Hepatocyte (in vitro differentiated cells): ENCODE data around the gene GRID1. TPM values are rescaled to one million over a fixed set of nuclear protein-coding genes. Genes with fewer than 3 reads are reported as not detected.

ENCODE experiments used
- DNase-seq: peaks from one replicate; pipeline ENCODE4 v3.0.0-alpha.2; 2016; ENCODE audit warnings: low spot score
- H2AFZ ChIP-seq: fragments of 200-600 bp; sonication (generic); 2 replicates; pipeline ENCODE4 v1.6.0; 2016; ENCODE audit warnings: antibody characterized with exemption, mild to moderate bottlenecking
- H3K27ac ChIP-seq: fragments of 200-600 bp; sonication (generic); 2 replicates; pipeline ENCODE4 v1.5.1; 2016; ENCODE audit warnings: mild to moderate bottlenecking
- H3K27me3 ChIP-seq: fragments of 200-600 bp; sonication (generic); 2 replicates; pipeline ENCODE4 v1.6.1; 2016
- H3K36me3 ChIP-seq: fragments of 200-600 bp; sonication (generic); replicated peaks from 2 replicates; pipeline ENCODE4 v1.5.1; 2016; ENCODE audit warnings: low read depth; ENCODE audit not compliant: insufficient read depth
- H3K4me1 ChIP-seq: fragments of 200-600 bp; sonication (generic); 2 replicates; pipeline ENCODE4 v1.5.1; 2016; ENCODE audit warnings: mild to moderate bottlenecking, moderate library complexity; ENCODE audit not compliant: insufficient read depth
- H3K4me2 ChIP-seq: fragments of 200-600 bp; sonication (generic); 2 replicates; pipeline ENCODE4 v1.6.0; 2016
- H3K4me3 ChIP-seq: fragments of 200-600 bp; sonication (generic); 2 replicates; pipeline ENCODE4 v1.5.1; 2016; ENCODE audit warnings: mild to moderate bottlenecking
- H3K79me2 ChIP-seq: fragments of 200-600 bp; sonication (generic); 2 replicates; pipeline ENCODE4 v1.6.0; 2017; ENCODE audit warnings: mild to moderate bottlenecking
- H3K9me2 ChIP-seq: fragments of 200-600 bp; sonication (generic); replicated peaks from 2 replicates; pipeline ENCODE4 v1.6.0; 2017; ENCODE audit warnings: mild to moderate bottlenecking; ENCODE audit not compliant: insufficient read depth
- H3K9me3 ChIP-seq: fragments of 200-600 bp; sonication (generic); 2 replicates; pipeline ENCODE4 v1.5.1; 2016; ENCODE audit warnings: low read depth, mild to moderate bottlenecking
- H4K20me1 ChIP-seq: fragments of 200-600 bp; sonication (generic); 2 replicates; pipeline ENCODE4 v1.6.0; 2016; ENCODE audit warnings: mild to moderate bottlenecking; ENCODE audit not compliant: insufficient read depth, poor library complexity, severe bottlenecking
- EZH2 ChIP-seq: fragments of 200-600 bp; sonication (generic); IDR thresholded peaks from 2 replicates; pipeline ENCODE4 v1.6.1; 2016; ENCODE audit warnings: antibody characterized with exemption, mild to moderate bottlenecking, borderline replicate concordance
- EZH2phosphoT487 ChIP-seq: fragments of 200-600 bp; sonication (generic); IDR thresholded peaks from one replicate; pipeline ENCODE4 v1.6.1; 2018; ENCODE audit warnings: antibody characterized with exemption, mild to moderate bottlenecking, low read depth, moderate library complexity; ENCODE audit not compliant: unreplicated experiment, severe bottlenecking
- WGBS: methylation state at CpG from one replicate; pipeline ENCODE4 v1.1.6; 2016; ENCODE audit warnings: low lambda C conversion rate; ENCODE audit errors: missing lambda C conversion rate; 5-methylcytosine and 5-hydroxymethylcytosine counted together
- polyA plus RNA-seq: library from polyadenylated mRNA; unstranded; fragments of >200 nt; fragmentation: Nextera tagmentation; extraction: Ambion mirVana; gene quantifications from 2 replicates; pipeline ENCODE4 v1.2.1, GENCODE V29; 2016
- total RNA-seq: library from RNA; depleted of rRNA; stranded (reverse); fragments of >200 nt; gene quantifications from 2 replicates; pipeline ENCODE4 v1.2.3, GENCODE V29; 2014
- TF ChIP-seq, protein P1 (sequence below): fragments of 200-600 bp; sonication (generic); IDR thresholded peaks from 2 replicates; pipeline ENCODE4 v1.5.1; 2016; ENCODE audit warnings: antibody characterized with exemption, mild to moderate bottlenecking; ENCODE audit not compliant: poor library complexity

The GRID1 gene
- total and polyA plus RNA-seq, 2 experiments from 2014 or later, result 0.07 to 0.37 TPM

GRCh38 chr10:85619832-85620231 is 746.8 kb downstream of the GRID1 start:
- DNase-seq, result no peak
- Histone ChIP-seq H3K9me3 (no peaks in the 10 kb centered on the region), H4K20me1 (no peaks in the 10 kb centered on the region), H3K36me3 (no peaks in the 10 kb centered on the region), H2AFZ (no peak overlapping the region), H3K27ac (no peak overlapping the region), H3K9me2 (no peaks in the 10 kb centered on the region), H3K4me3 (no peak overlapping the region), H3K27me3 (no peaks in the 10 kb centered on the region), H3K4me2 (no peak overlapping the region), H3K4me1 (peaks cover 9% of the 10 kb centered on the region), H3K79me2 (no peaks in the 10 kb centered on the region)
- TF ChIP-seq EZH2 (no peak), EZH2phosphoT487 (no peak)
- TF ChIP-seq, protein P1, sequence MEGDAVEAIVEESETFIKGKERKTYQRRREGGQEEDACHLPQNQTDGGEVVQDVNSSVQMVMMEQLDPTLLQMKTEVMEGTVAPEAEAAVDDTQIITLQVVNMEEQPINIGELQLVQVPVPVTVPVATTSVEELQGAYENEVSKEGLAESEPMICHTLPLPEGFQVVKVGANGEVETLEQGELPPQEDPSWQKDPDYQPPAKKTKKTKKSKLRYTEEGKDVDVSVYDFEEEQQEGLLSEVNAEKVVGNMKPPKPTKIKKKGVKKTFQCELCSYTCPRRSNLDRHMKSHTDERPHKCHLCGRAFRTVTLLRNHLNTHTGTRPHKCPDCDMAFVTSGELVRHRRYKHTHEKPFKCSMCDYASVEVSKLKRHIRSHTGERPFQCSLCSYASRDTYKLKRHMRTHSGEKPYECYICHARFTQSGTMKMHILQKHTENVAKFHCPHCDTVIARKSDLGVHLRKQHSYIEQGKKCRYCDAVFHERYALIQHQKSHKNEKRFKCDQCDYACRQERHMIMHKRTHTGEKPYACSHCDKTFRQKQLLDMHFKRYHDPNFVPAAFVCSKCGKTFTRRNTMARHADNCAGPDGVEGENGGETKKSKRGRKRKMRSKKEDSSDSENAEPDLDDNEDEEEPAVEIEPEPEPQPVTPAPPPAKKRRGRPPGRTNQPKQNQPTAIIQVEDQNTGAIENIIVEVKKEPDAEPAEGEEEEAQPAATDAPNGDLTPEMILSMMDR, result no peak
- 96% methylated on average over 9 of the region's 9 CpGs for WGBS

- no peaks in the 10 kb centered on the region for H3K36me3 ChIP-seq
- no peaks in the 10 kb centered on the region for H3K9me3 ChIP-seq
- H3K27ac ChIP-seq, result no peak overlapping the region
- no peaks in the 10 kb centered on the region for H3K9me2 ChIP-seq
- H3K79me2 ChIP-seq, result no peaks in the 10 kb centered on the region
- WGBS, result 87% methylated on average over 3 of the region's 3 CpGs
- no peak overlapping the region for H3K4me2 ChIP-seq
- no peaks in the 10 kb centered on the region for H4K20me1 ChIP-seq
- no peak for DNase-seq
- no peaks in the 10 kb centered on the region for H3K27me3 ChIP-seq
- H3K4me1 ChIP-seq, result peaks cover 9% of the 10 kb centered on the region
- TF ChIP-seq, protein P1, result no peak
- TF ChIP-seq EZH2phosphoT487 (no peak), EZH2 (no peak)
- no peak overlapping the region for H3K4me3 ChIP-seq
- no peak overlapping the region for H2AFZ ChIP-seq
Observed at GRCh38 chr10:85618841-85619240, 747.8 kb downstream of the GRID1 start.

DNA sequence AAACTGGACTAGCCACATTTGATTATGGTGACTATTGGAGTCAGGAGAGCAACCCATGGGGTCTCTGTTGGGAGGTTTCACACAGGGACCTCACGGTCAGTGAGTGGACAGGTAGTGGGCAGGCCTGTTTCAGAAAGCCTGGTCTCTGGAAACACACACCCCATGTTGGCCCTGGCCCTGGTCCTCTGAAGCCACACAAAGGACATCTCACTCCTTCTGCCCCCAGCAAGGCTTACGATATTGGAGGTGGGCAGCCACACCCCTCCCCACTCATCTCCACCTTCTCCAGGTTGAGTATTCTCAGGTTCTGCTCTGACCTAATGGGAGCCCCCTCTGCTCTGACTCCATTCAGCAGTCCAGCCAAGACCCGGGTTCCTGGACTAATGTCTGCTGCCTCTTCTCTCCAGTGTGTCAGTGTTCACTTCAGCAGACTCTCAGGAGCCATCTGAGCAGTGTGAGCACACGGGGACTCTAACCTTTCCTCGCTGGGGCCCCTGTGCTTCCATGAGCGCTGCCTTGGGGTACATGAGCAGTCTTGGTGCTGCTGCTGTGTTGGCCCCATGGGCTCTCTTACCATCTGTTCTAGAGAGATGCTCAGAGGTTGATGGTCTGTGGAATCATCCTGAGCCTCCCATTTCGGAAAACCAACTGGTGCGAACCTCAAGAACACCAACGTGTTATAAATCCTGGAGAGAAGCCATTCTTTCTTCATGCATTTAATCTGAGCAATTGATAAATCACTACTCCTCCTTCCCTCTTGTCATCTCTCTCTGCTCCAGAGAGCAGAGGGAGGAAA is 748.6 kb downstream of the GRID1 start:
- Histone ChIP-seq H3K27me3 (no peaks in the 10 kb centered on the region), H3K9me3 (no peaks in the 10 kb centered on the region), H3K9me2 (no peaks in the 10 kb centered on the region), H3K4me2 (no peak overlapping the region), H4K20me1 (no peaks in the 10 kb centered on the region), H3K27ac (no peak overlapping the region), H3K36me3 (no peaks in the 10 kb centered on the region), H3K79me2 (no peaks in the 10 kb centered on the region), H3K4me1 (peaks cover 9% of the 10 kb centered on the region), H3K4me3 (no peak overlapping the region), H2AFZ (no peak overlapping the region)
- 92% methylated on average over 9 of the region's 9 CpGs for WGBS
- no peak for DNase-seq
- no peak for TF ChIP-seq EZH2
- TF ChIP-seq EZH2phosphoT487, result no peak
- TF ChIP-seq, protein P1, result no peak

DNA sequence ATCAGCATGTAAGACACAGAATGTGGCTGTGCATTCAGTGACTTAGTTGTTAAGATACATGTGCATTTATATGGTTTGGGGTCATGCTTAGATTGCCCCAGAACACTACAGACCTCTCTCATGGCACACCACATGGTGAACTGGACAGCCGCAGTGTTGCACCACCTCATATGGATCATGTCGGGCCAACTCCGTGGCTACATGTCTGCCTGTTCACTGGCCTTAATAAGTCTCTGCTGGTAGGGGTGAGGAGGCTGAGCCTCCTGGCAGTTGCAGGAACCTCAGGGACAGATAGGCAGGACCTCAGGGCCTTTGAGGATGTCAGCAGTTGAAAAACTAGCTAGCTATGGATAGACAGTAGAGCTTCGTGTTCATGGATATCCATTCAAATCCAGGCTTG is 751.0 kb downstream of the GRID1 start:
- Histone ChIP-seq H3K27me3 (no peaks in the 10 kb centered on the region), H2AFZ (no peak overlapping the region), H3K9me3 (no peaks in the 10 kb centered on the region), H3K9me2 (no peaks in the 10 kb centered on the region), H3K27ac (no peak overlapping the region), H3K4me2 (no peak overlapping the region), H3K4me1 (peaks cover under 1% of the 10 kb centered on the region), H4K20me1 (no peaks in the 10 kb centered on the region), H3K4me3 (no peak overlapping the region), H3K36me3 (no peaks in the 10 kb centered on the region), H3K79me2 (no peaks in the 10 kb centered on the region)
- TF ChIP-seq EZH2phosphoT487 (no peak), EZH2 (no peak)
- TF ChIP-seq, protein P1, result no peak
- no peak for DNase-seq
- WGBS, result 98% methylated on average over 4 of the region's 4 CpGs
